Measurements from ENCODE around the gene ITSN1.

ITSN1 gene

GRCh38 chr21:33734818-33735217 is 92.5 kb downstream of the ITSN1 start:
- TF ChIP-seq TEAD4 (IDR thresholded peaks at IDR 0.05) (no peak), FOXM1 (IDR thresholded peaks at IDR 0.05; ENCODE audit: borderline replicate concordance, low read depth) (no peak), REST (IDR thresholded peaks at IDR 0.05; ENCODE audit: low read depth) (no peak), CREB1 (IDR thresholded peaks at IDR 0.05; ENCODE audit: low read depth) (no peak), EGR1 (IDR thresholded peaks at IDR 0.05) (no peak), CEBPB (IDR thresholded peaks at IDR 0.05) (no peak), USF1 (IDR thresholded peaks at IDR 0.05) (no peak), MAX (IDR thresholded peaks at IDR 0.05) (no peak), YY1 (IDR thresholded peaks at IDR 0.05; ENCODE audit: low read depth) (no peak), RAD21 (IDR thresholded peaks at IDR 0.05; ENCODE audit: low read depth) (no peak), TAF1 (IDR thresholded peaks at IDR 0.05; ENCODE audit: low read depth) (no peak), NFIC (IDR thresholded peaks at IDR 0.05) (no peak), ZBTB7A (IDR thresholded peaks at IDR 0.05; ENCODE audit: low read depth) (no peak), TCF12 (IDR thresholded peaks at IDR 0.05; ENCODE audit: low read depth) (no peak), EP300 (IDR thresholded peaks at IDR 0.05; ENCODE audit: borderline replicate concordance) (no peak)

GRCh38 chr21:33736569-33736968 is 94.3 kb downstream of the ITSN1 start:
- TF ChIP-seq FOXM1 (IDR thresholded peaks at IDR 0.05; ENCODE audit: borderline replicate concordance, low read depth), result no peak
- TF ChIP-seq NFIC (IDR thresholded peaks at IDR 0.05), result no peak
- no peak for TF ChIP-seq TCF12 (IDR thresholded peaks at IDR 0.05; ENCODE audit: low read depth)

GRCh38 chr21:33739701-33740100 is 97.4 kb downstream of the ITSN1 start:
- TF ChIP-seq YY1 (IDR thresholded peaks at IDR 0.05; ENCODE audit: low read depth) (no peak), EP300 (IDR thresholded peaks at IDR 0.05; ENCODE audit: borderline replicate concordance) (no peak), REST (IDR thresholded peaks at IDR 0.05; ENCODE audit: low read depth) (no peak), CREB1 (IDR thresholded peaks at IDR 0.05; ENCODE audit: low read depth) (no peak), NFIC (IDR thresholded peaks at IDR 0.05) (no peak), EGR1 (IDR thresholded peaks at IDR 0.05) (no peak), CEBPB (IDR thresholded peaks at IDR 0.05) (no peak), TCF12 (IDR thresholded peaks at IDR 0.05; ENCODE audit: low read depth) (no peak), TAF1 (IDR thresholded peaks at IDR 0.05; ENCODE audit: low read depth) (no peak)

- TF ChIP-seq EP300 (IDR thresholded peaks at IDR 0.05; ENCODE audit: borderline replicate concordance), result no peak
- no peak for TF ChIP-seq TEAD4 (IDR thresholded peaks at IDR 0.05)
- no peak for TF ChIP-seq ZBTB7A (IDR thresholded peaks at IDR 0.05; ENCODE audit: low read depth)
- no peak for TF ChIP-seq CREB1 (IDR thresholded peaks at IDR 0.05; ENCODE audit: low read depth)
- TF ChIP-seq CEBPB (IDR thresholded peaks at IDR 0.05), result no peak
- TF ChIP-seq TCF12 (IDR thresholded peaks at IDR 0.05; ENCODE audit: low read depth), result no peak
Observed at GRCh38 chr21:33747420-33747819, 105.1 kb downstream of the ITSN1 start.

- TF ChIP-seq NFIC (IDR thresholded peaks at IDR 0.05), result no peak
- TF ChIP-seq EGR1 (IDR thresholded peaks at IDR 0.05), result no peak
- no peak for TF ChIP-seq CEBPB (IDR thresholded peaks at IDR 0.05)
- no peak for TF ChIP-seq RAD21 (IDR thresholded peaks at IDR 0.05; ENCODE audit: low read depth)
- TF ChIP-seq ZBTB7A (IDR thresholded peaks at IDR 0.05; ENCODE audit: low read depth), result no peak
- TF ChIP-seq YY1 (IDR thresholded peaks at IDR 0.05; ENCODE audit: low read depth), result no peak
- no peak for TF ChIP-seq MAX (IDR thresholded peaks at IDR 0.05)
- TF ChIP-seq USF1 (IDR thresholded peaks at IDR 0.05), result no peak
- no peak for TF ChIP-seq TAF1 (IDR thresholded peaks at IDR 0.05; ENCODE audit: low read depth)
- TF ChIP-seq FOXM1 (IDR thresholded peaks at IDR 0.05; ENCODE audit: borderline replicate concordance, low read depth), result no peak
- TF ChIP-seq EP300 (IDR thresholded peaks at IDR 0.05; ENCODE audit: borderline replicate concordance), result no peak
- no peak for TF ChIP-seq TCF12 (IDR thresholded peaks at IDR 0.05; ENCODE audit: low read depth)
Observed at GRCh38 chr21:33748903-33749302, 106.6 kb downstream of the ITSN1 start.

- TF ChIP-seq YY1 (IDR thresholded peaks at IDR 0.05; ENCODE audit: low read depth), result no peak
- TF ChIP-seq RAD21 (IDR thresholded peaks at IDR 0.05; ENCODE audit: low read depth), result no peak
Observed at GRCh38 chr21:33750017-33750416, 107.7 kb downstream of the ITSN1 start.

- TF ChIP-seq EP300 (IDR thresholded peaks at IDR 0.05; ENCODE audit: borderline replicate concordance) (no peak), RAD21 (IDR thresholded peaks at IDR 0.05; ENCODE audit: low read depth) (no peak), YY1 (IDR thresholded peaks at IDR 0.05; ENCODE audit: low read depth) (no peak), TAF1 (IDR thresholded peaks at IDR 0.05; ENCODE audit: low read depth) (no peak), CREB1 (IDR thresholded peaks at IDR 0.05; ENCODE audit: low read depth) (no peak), TEAD4 (IDR thresholded peaks at IDR 0.05) (no peak), NFIC (IDR thresholded peaks at IDR 0.05) (no peak), MAX (IDR thresholded peaks at IDR 0.05) (no peak), FOXM1 (IDR thresholded peaks at IDR 0.05; ENCODE audit: borderline replicate concordance, low read depth) (no peak), CEBPB (IDR thresholded peaks at IDR 0.05) (no peak), REST (IDR thresholded peaks at IDR 0.05; ENCODE audit: low read depth) (no peak), ZBTB7A (IDR thresholded peaks at IDR 0.05; ENCODE audit: low read depth) (no peak), TCF12 (IDR thresholded peaks at IDR 0.05; ENCODE audit: low read depth) (no peak), USF1 (IDR thresholded peaks at IDR 0.05) (no peak), EGR1 (IDR thresholded peaks at IDR 0.05) (no peak)
Observed at GRCh38 chr21:33751120-33751519, 108.8 kb downstream of the ITSN1 start.

Measured in Ishikawa (cell line).